ENCODE measurements around the gene CTAG2. TPM values are rescaled to one million over a fixed set of nuclear protein-coding genes. Genes with fewer than 3 reads are reported as not detected.
"Not testable (repeated sequence)": the region's sequence is repeated elsewhere in the genome, so short reads cannot be mapped to it uniquely, and the experiment has no call there.

CTAG2 gene
- total RNA-seq, 4 donors from 2014 or later = not detected

DNA sequence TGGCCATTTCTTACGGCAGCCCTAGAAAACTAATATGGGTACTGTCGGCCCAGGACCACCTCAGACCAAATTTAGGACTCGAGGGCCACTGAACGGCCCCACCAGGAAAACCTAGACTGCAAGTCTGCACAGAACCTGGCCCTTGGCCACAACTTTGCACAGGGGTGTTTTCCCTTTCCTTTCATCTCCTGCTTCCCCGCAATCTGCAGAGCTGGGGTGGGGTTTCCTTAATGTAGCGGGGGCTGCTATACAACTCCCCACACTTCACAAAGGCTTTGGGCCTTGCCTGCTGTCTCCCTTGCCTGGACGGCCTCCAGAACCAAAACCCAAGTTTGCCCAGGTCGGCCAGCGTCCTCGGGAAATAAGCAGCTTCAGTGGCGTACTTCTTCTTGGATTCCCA lies 22.4 kb downstream of the CTAG2 start:
- H3K27me3 ChIP-seq; H3K4me3 ChIP-seq; H3K9me3 ChIP-seq; H3K27ac ChIP-seq; in situ Hi-C loops (cut with MboI; ENCODE audit: low pct_ligation_motif_present in 1 of 4, low pct_unique_long_range_greater_than_20kb in 1 of 4, low sequenced_read_pairs in 3 of 4); H3K4me1 ChIP-seq; DNase-seq; H3K36me3 ChIP-seq; intact Hi-C loops (cut with DNase I; ENCODE audit: low total_unique reads): not testable (repeated sequence)
- WGBS, 2 donors (ENCODE audit: low coverage in 1 of 2) = no CpG with 5 or more reads among the region's 11 CpGs

- DNase-seq; H3K4me1 ChIP-seq; intact Hi-C loops (cut with DNase I; ENCODE audit: low total_unique reads); H3K27me3 ChIP-seq; H3K36me3 ChIP-seq; in situ Hi-C loops (cut with MboI; ENCODE audit: low pct_ligation_motif_present in 1 of 4, low pct_unique_long_range_greater_than_20kb in 1 of 4, low sequenced_read_pairs in 3 of 4); H3K4me3 ChIP-seq; H3K9me3 ChIP-seq; H3K27ac ChIP-seq: not testable (repeated sequence)
- no CpG with 5 or more reads among the region's 5 CpGs for WGBS, 2 donors (ENCODE audit: low coverage in 1 of 2)
These were observed 24.4 kb downstream of the CTAG2 start for GRCh38 chrX:154628960-154629359.

DNA sequence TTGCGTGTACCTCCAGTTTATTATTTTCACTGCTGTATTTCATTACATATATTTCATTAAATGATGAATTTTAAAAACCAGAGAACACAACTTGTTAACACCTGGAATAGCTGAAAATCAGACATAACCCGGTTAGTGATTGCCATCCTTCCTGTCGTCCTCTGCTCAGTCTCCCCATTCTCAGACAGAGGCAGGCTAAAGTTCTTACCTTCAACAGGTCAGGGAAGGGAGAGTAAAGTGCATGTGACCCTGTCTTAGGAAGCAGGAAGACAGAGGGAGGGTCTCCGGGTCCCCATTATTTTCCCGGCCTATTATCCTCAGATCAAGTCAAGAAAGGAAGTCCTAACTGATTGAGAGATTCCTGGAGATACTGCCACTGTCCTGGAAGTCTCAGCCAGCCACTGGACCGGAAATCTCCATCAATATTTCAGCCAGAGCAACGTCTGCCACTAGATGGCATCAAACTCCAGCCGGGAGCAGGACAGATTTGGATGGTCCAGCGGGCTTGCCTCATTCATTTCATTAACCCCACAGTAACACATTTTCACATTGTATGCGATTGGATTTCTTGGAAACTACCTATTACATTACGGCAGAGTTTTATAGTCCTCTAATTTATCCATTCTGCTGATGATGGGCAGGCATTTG lies 32.5 kb downstream of the CTAG2 start:
- intact Hi-C loops (cut with DNase I; ENCODE audit: low total_unique reads); H3K36me3 ChIP-seq; H3K27me3 ChIP-seq; DNase-seq; H3K4me1 ChIP-seq; H3K9me3 ChIP-seq; H3K4me3 ChIP-seq; H3K27ac ChIP-seq; in situ Hi-C loops (cut with MboI; ENCODE audit: low pct_ligation_motif_present in 1 of 4, low pct_unique_long_range_greater_than_20kb in 1 of 4, low sequenced_read_pairs in 3 of 4): not testable (repeated sequence)
- WGBS, 2 donors (ENCODE audit: low coverage in 1 of 2) = no CpG with 5 or more reads among the region's 11 CpGs

DNA sequence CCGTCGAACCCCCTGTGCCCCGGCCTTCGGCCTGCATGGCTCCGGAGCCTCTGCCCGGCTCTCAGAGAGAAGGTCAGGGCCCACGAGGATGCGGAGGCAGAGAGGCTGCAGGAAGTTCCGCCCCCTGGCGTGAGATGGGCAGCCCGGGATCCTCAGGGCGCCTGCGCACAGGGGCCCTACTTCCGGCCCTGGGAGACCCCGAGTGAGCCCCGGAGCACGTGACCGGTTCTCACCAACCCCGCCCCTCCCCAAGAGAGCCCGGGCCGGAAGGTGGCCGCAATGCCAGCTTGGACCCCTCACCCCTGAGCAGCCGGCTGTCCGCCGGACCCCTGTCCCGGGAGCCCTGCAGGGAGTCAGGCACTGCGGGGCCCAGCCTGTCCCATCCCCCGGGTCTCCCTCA lies 34.2 kb downstream of the CTAG2 start, which contains the start of gene CTAG1B:
CTAG1B (minus strand) TSS at position 101 of the 400 bp plus-strand sequence; CDS start at position 37, 64 bp downstream.
- H3K4me3 ChIP-seq; DNase-seq; H3K36me3 ChIP-seq; H3K27ac ChIP-seq; in situ Hi-C loops (cut with MboI; ENCODE audit: low pct_ligation_motif_present in 1 of 4, low pct_unique_long_range_greater_than_20kb in 1 of 4, low sequenced_read_pairs in 3 of 4); intact Hi-C loops (cut with DNase I; ENCODE audit: low total_unique reads); H3K9me3 ChIP-seq; H3K27me3 ChIP-seq; H3K4me1 ChIP-seq: not testable (repeated sequence)
- WGBS, 2 donors (ENCODE audit: low coverage in 1 of 2) = no CpG with 5 or more reads among the region's 28 CpGs

DNA sequence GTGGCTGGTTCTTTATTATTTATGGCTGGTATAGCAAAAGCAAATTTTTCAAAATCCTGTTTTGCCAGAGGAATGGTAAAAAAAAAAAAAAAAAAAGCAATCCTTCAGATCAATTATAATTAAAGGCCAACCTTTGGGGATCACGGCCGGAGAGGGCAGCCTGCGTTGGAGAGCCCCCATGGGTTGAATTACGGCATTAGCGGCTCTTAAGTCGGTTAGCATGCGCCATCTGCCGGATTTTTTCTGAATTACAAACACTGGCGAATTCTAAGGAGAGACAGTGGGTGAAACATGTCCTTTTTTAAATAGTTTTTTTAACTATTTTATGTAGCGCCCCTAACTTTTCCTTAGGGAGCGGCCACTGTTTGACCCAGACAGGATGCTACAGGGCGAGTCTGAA lies 39.8 kb downstream of the CTAG2 start:
- WGBS, 2 donors (ENCODE audit: low coverage in 1 of 2) = 6 to 18% methylated on average over 6 of the region's 12 CpGs
- intact Hi-C loops (cut with DNase I; ENCODE audit: low total_unique reads); DNase-seq; H3K4me1 ChIP-seq; H3K9me3 ChIP-seq; H3K36me3 ChIP-seq; H3K4me3 ChIP-seq; H3K27me3 ChIP-seq; in situ Hi-C loops (cut with MboI; ENCODE audit: low pct_ligation_motif_present in 1 of 4, low pct_unique_long_range_greater_than_20kb in 1 of 4, low sequenced_read_pairs in 3 of 4); H3K27ac ChIP-seq: not testable (repeated sequence)

- H3K9me3 ChIP-seq; H3K27me3 ChIP-seq; in situ Hi-C loops (cut with MboI; ENCODE audit: low pct_ligation_motif_present in 1 of 4, low pct_unique_long_range_greater_than_20kb in 1 of 4, low sequenced_read_pairs in 3 of 4); intact Hi-C loops (cut with DNase I; ENCODE audit: low total_unique reads); H3K36me3 ChIP-seq; H3K27ac ChIP-seq; DNase-seq; H3K4me1 ChIP-seq; H3K4me3 ChIP-seq: not testable (repeated sequence)
- 90 to 92% methylated on average over 3 to 12 of the region's 12 CpGs for WGBS, 2 donors (ENCODE audit: low coverage in 1 of 2)
These were observed 42.2 kb downstream of the CTAG2 start for GRCh38 chrX:154611146-154611545.

GRCh38 chrX:154608823-154609222 lies 44.6 kb downstream of the CTAG2 start:
- H3K4me3 ChIP-seq; in situ Hi-C loops (cut with MboI; ENCODE audit: low pct_ligation_motif_present in 1 of 4, low pct_unique_long_range_greater_than_20kb in 1 of 4, low sequenced_read_pairs in 3 of 4); DNase-seq; H3K27ac ChIP-seq; H3K27me3 ChIP-seq; intact Hi-C loops (cut with DNase I; ENCODE audit: low total_unique reads); H3K9me3 ChIP-seq; H3K36me3 ChIP-seq; H3K4me1 ChIP-seq: not testable (repeated sequence)
- 74% methylated on average over 12 of the region's 12 CpGs; no CpG with 5 or more reads in 1 of the 2 donors for WGBS, 2 donors (ENCODE audit: low coverage in 1 of 2)

- WGBS, 2 donors (ENCODE audit: low coverage in 1 of 2) = 84% methylated on average over 11 of the region's 11 CpGs; no CpG with 5 or more reads in 1 of the 2 donors
These were observed 45.4 kb downstream of the CTAG2 start for GRCh38 chrX:154607976-154608375.

More at GRCh38 chrX:154607976-154608375, 45.4 kb downstream of the CTAG2 start:
- H3K9me3 ChIP-seq; H3K27ac ChIP-seq; in situ Hi-C loops (cut with MboI; ENCODE audit: low pct_ligation_motif_present in 1 of 4, low pct_unique_long_range_greater_than_20kb in 1 of 4, low sequenced_read_pairs in 3 of 4); H3K4me1 ChIP-seq; H3K36me3 ChIP-seq; intact Hi-C loops (cut with DNase I; ENCODE audit: low total_unique reads); H3K27me3 ChIP-seq; DNase-seq; H3K4me3 ChIP-seq: not testable (repeated sequence)
